HG03196 (cell line): ENCODE results near the gene FAM114A2.

Experiments used
- ATAC-seq: cut with Tn5 transposase; IDR thresholded peaks from one replicate; pipeline ENCODE4 v1.9.1; 2021; ENCODE audit not compliant: unreplicated experiment

FAM114A2 gene

DNA sequence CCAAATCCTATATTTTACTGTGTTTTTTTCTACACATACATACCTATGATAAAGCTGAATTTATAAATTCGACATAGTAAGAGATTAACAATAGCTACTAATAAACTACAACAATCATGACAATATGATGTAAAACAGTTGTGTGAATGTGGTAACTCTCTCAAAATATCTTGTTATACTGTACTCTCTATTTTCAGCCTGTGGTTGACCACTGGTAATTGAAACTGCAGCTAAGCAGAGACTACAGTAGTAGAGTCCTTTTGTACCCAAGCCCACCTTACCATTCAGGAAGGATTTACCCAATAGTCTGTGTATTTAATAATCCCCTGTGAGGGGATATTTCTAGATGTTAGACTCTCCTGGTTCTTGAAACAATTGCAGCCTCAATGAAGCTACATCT is 86.7 kb downstream of the FAM114A2 start:
- ATAC-seq = no peak

DNA sequence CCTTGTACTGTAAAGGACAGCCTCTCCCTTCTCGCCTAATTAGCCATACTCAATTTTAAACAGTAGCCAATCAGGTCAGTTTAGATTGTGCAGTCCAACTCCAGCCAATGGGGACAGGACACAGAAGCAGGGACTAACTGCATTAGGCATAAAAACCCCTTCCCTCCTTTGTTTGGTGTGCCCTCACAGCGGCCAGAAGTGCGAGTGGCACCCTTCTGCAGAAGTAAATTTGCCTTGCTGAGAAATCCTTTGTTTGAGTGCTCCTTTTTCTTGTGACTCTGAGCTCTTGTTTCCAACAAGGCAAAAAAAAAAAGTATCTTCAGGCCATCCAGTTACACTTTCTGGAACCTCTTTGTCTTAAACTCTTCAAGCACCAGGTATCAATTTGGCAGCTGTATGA is 97.4 kb downstream of the FAM114A2 start:
- no peak for ATAC-seq
